Amniotic stem cell (primary cell): ENCODE measurements around the gene GCLC.
"Not testable (repeated sequence)": the region's sequence is repeated elsewhere in the genome, so short reads cannot be mapped to it uniquely, and the experiment has no call there.

Experiments used
- DNase-seq: peaks from one replicate; lab custom pipeline; 2025; lab: John Stamatoyannopoulos, UW

GCLC gene

GRCh38 chr6:53492860-53493634, 51.9 kb downstream of the GCLC start:
- no peak for DNase-seq

- DNase-seq, result no peak
Measured at GRCh38 chr6:53487080-53487479, 57.8 kb downstream of the GCLC start.

GRCh38 chr6:53486679-53487078, 58.2 kb downstream of the GCLC start:
- DNase-seq, result no peak

- DNase-seq, result no peak
Measured at GRCh38 chr6:53484476-53485280, 60.2 kb downstream of the GCLC start.

- no peak for DNase-seq
Measured at GRCh38 chr6:53483423-53484353, 61.2 kb downstream of the GCLC start.

- no peak for DNase-seq
Measured at GRCh38 chr6:53481323-53481722, 63.6 kb downstream of the GCLC start.

- not testable (repeated sequence) for DNase-seq
Measured at GRCh38 chr6:53480774-53481173, 64.1 kb downstream of the GCLC start.

- DNase-seq, result no peak
Measured at GRCh38 chr6:53479871-53480270, 65.0 kb downstream of the GCLC start.

GRCh38 chr6:53476964-53477363, 67.9 kb downstream of the GCLC start:
- DNase-seq, result no peak

GRCh38 chr6:53474010-53474409, 70.9 kb downstream of the GCLC start:
- DNase-seq, result no peak

GRCh38 chr6:53469163-53469562, 75.7 kb downstream of the GCLC start:
- no peak for DNase-seq

GRCh38 chr6:53466257-53466656, 78.6 kb downstream of the GCLC start:
- DNase-seq, result no peak

- no peak for DNase-seq
Measured at GRCh38 chr6:53465732-53466131, 79.2 kb downstream of the GCLC start.

- DNase-seq, result no peak
Measured at GRCh38 chr6:53464927-53465460, 79.9 kb downstream of the GCLC start.

GRCh38 chr6:53464483-53464882, 80.4 kb downstream of the GCLC start:
- no peak for DNase-seq

- DNase-seq, result no peak
Measured at GRCh38 chr6:53461696-53462095, 83.2 kb downstream of the GCLC start.

- no peak for DNase-seq
Measured at GRCh38 chr6:53461041-53461656, 83.8 kb downstream of the GCLC start.

- DNase-seq, result no peak
Measured at GRCh38 chr6:53458105-53458866, 86.6 kb downstream of the GCLC start.

- no peak for DNase-seq
Measured at GRCh38 chr6:53456809-53457208, 88.1 kb downstream of the GCLC start.

GRCh38 chr6:53455678-53456077, 89.2 kb downstream of the GCLC start:
- DNase-seq, result no peak

- no peak for DNase-seq
Measured at GRCh38 chr6:53451165-53451564, 93.7 kb downstream of the GCLC start.
